Fibroblast of peridontal ligament (primary cell): ENCODE results near the gene RAB36.

Source experiments
- DNase-seq: peaks from one replicate; pipeline ENCODE4 v3.0.0-alpha.2; 2010; ENCODE audit errors: extremely low read depth

RAB36 gene

DNA sequence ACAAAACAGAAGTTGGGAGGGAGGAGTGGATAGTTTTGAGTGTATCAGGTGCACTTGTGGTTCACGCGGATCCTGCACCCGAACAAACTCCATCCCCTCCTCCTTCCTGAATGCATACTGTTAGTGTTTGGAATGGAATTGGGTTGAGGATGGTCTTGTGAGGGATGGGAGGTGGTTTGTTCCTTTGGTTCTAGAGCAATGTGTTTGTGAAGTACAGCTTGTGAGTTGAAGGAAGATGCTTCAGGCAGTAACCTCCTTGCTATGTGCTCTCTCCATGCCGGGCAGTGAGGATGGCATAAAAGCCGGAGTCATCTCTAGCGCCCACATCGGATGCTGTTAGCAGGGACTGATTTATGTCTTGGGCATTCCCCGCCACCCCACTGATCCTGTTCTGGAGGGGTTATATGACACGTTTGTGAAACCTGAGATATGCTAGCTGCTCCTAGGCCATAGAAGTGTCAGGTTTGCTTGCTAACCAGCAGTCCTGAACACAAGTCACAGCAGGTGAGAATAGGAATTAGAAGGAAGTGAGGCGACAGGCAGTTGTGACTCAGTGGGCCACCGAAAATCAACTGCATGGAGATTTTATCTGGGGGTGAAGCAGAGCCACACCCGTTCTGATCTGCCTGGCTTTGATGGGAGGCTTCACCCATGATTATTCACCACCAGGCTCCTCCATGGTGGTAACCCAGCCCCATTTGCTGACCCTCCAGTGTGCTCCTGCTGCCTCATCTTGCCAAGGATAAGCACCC is 37.2 kb downstream of the RAB36 start:
- no peak for DNase-seq

DNA sequence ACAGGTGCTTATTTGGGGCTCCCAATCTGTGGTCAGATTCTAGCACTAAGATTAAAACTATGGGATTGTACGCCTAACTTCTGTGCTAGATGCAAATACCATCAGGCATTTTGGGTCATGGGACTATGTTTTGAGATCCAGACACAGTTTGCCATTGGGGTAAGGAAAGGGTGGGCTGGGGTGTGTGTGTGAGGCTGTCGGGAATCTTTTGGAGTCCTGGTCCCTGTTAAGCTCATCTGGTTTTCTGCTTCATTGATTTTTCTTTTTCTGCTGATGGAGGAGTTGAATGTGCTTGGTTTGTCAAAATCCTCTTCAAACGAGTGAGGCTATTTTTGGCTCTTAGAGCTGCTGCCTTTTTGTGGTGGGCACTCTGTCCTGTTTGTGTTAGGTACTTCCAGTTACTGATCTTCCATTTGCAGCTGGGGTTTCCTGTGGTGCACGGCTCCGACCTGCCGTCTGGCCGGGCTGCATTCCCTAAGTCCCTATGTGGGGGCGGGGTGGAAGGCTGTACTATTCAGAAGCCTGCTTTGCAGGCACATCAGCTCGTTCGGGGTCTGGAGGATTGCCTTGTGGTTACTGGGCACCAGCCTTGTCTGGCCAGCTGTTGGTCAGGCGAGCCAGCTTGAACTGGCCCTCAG is 37.9 kb downstream of the RAB36 start:
- DNase-seq, result peak; percentile 54

DNA sequence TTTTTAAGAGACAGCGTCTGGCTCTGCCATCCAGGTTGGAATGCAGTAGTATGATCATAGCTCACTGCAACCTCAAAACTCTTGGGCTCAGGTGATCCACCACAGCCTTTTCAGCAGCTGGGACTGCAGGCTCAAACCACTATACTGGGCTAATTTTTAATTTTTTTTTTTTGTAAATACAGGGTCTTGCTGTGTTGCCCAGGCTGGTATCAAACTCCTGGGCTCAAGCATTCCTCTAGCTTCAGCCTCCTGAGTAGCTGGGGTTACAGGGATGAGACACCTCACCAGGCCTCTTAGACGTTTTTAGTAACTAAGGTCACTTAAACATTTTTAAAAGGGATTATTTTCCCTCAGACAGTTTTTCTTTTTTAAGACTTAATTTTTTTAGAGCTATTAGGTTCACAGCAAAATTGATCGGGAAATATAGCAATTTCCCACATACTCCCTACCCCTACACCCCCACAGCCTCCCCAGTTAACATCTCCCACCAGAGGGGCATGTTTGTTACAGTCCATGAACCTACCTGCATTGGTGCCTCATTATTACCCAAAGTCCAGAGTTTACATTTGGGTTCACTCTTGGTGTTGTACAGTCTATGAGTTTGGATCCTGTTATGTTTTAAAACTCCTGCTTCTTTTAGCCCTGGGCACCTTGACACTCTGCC is 39.0 kb downstream of the RAB36 start:
- no peak for DNase-seq

DNA sequence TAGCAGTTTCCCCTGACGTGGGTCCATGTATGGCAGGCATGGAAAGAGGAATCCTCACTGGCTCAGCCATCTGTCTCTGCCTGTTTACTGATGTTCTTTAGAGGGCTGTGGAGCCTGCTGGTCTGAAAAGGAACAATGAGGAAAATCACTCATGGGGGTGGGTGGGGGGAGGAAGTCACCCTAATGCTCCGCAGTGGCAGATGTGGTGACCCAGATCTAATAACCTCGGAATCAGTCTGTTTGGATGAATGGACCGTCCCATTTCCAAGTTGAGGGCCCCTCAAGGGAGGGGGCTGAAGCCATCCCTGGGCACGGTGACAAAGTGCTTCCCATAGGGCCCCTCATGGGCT is 39.5 kb downstream of the RAB36 start:
- DNase-seq, result no peak

DNA sequence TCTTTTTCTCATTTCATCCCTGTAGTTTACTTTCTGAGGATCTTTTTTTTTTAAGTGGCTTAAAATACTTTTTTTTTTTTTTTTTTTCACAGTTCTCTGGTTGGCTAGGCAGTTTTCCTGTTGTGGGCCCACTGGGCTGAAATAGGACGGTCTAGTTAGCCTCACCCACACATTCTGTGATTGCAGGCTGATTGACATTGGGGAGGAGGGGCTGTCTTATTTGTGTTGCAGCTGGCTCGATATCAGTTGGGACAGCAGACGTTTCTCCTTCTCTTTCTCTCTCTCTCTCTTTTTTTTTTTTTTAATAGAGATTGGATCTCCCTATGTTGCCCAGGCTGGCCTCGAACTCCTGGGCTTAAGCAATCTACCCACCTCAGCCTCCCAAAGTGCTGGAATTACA is 41.9 kb downstream of the RAB36 start:
- no peak for DNase-seq

DNA sequence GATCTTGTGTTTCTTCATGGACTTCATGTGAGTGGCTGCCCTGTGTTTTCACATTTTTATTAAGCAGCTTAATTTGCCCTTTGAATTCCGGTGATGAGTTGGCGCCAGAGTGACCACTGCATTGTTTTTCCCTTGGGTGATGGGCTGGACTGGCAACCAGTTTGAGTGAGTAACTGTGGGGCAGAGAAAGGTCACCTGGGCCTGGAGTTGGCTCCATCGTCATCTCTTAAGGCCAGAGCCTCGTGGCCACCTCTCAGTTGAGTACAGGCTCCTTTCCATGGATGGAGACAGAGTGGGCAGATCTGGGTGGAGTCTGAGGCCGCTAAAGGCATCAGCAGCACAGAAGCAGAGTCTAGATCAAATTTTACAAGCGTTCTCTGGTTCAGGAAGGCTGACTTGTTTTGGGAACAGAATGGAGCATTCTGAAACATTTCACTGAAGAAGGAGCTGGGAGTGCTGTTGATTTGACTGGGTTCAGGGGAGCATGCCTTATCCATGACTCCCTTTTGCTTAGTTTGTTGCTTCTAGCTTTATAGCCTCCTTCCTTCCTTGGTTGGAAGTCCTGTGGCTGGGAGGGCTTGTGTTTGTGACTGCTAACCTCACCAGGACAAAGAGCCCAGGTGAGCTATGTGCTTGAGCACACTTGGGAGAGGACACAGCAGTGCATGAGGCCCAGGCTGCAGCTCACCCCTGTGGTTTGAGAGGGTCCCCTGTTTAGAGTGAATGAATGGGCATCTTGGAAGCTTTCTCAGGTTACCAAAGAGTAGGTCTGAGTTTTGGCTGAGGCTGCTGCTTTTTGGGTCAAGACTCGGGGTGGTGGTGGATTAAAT is 42.8 kb downstream of the RAB36 start:
- no peak for DNase-seq

DNA sequence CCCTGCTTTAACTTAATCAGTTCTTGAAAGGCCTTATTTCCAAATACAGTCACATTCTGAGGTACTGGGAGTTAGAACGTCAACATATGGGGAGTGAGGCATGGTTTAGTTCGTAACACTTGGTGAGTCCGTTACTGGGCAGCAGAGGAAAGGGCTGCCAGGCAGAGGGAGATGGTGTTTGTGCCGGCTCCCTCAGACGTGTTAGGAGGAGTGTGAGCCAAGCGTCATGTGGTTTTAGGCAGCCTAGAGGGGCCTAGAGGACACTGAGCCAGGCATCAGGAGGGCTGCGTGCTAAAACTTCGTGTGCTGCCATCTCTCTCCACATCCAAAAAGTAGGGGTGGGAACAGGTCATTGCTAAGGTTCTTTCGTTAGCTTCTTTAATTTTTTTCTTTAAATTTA is 45.2 kb downstream of the RAB36 start:
- DNase-seq, result no peak

DNA sequence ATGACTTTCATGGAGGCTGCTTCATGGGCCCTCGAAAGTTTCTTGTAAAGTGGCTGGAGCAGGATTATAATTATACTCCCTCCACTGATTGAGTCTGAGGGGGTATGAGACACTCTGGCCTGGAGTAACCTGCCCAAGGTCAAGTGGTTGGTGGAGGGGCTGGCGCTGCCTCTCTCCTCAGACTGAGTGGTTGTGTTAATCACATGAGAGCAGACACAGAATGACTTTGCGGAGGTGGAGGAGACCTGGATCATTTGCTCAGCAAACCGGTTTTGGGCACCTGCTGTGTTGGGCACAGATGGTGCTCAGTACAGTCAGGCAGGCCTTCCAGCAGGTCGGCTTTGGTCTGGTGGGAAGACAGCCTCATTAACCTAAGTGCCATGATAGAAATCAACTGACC is 46.9 kb downstream of the RAB36 start:
- DNase-seq, result no peak

DNA sequence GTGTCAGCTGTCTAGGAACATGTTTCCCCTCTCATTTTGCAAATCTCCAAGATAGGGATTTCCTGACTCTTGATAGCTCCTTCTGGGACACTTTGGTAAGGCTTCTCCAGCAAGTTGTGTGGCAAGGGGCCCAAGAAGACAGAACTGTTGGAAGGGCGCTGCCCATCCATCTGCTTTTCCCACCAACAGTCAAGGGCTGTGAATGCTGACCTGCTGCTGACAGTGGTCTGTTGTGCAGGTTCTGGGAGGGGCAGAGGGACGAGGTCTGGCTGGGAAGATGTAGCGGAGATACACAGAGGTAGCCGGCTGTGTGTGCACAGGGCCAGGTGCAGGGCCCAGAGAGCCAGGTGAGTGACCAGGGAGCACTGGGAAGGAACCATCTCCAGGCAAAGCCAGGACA is 47.3 kb downstream of the RAB36 start:
- DNase-seq, result no peak

DNA sequence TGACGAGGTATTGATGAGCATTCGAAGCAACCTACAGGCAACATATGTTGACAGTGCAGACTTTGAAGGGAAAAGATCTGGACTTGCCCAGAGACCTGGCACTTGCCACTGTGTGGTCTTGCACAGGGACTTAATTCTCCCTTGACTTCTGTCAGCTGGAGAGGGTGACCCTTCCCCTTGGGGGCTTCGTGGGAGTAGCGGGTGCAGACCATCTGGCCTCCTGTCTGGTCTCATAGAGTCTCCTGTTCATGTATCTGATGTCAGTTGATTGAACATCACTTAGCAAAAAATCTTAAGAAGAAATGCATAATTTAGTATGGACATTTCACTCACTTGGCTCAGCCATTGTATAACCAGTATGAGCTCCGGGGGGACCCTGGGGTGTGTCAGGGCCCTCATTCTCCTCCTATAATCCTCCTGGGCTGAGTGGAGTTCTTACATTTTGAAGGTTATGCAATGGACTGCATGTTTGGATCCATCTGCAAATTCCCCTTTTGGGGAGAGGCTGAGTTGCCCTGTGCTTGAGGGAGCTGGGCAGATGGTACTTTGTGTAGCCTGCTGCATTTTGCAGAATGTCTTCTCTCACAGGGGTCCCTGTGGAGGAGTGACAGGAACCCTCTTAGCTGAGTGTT is 48.0 kb downstream of the RAB36 start:
- DNase-seq, result no peak

DNA sequence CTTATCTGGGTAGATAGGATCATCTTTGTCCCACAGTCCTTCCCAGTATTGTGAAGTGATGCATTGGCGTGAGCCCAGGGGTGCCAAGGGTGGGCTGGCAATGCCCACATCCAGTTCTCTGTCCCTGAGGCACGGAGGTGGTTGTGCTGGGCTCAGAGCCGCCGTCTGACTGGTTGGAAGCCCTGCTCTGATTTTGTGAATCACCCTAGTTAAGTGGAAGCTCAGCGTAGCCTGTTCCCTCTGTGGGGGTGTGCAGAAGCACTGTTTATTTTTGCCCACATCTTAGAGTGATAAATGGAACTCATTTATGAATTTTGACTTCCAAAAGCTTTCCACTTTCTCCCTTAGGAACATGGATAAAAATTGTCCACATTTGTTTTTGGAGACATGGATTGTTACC is 48.6 kb downstream of the RAB36 start:
- peak; percentile 40 for DNase-seq

DNA sequence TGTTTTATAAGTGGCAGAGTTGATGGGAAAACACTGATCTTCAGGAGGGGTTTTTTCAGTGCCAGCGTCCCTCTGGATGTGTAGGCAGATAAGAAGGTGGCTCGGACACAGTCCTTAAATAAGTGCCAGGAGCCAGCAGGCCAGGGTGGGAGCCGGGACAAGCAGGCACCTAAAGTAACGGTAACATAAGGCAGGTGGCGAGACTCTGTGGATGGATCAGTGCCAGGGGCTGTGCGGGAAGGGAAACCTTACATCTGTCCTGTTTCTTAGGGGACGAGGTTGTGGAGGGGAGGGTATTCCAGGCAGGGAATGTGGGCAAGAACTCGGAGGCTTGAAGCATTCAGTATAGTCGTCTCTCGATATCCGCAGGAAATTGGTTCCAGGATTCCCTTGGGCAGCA is 50.9 kb downstream of the RAB36 start:
- no peak for DNase-seq

DNA sequence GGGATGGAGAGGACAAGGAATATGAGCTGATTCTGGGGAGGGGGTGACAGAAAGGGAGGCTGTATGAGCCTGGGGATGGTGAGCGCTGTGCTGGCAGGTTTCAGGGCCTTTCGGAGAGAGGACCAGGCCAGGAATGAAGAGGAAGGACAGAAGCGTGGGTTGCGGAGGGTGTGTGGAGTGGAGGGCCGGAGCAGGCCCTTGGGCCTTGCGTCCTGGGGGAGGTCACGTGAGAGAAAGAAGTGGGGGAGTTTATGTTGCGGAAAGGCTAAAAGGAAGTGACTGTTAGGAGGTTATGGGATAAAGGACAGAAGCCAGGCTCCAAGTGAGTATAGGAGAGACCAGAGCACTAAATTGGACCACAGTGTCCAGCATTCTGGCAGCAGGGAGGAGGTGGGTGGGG is 52.6 kb downstream of the RAB36 start:
- no peak for DNase-seq

DNA sequence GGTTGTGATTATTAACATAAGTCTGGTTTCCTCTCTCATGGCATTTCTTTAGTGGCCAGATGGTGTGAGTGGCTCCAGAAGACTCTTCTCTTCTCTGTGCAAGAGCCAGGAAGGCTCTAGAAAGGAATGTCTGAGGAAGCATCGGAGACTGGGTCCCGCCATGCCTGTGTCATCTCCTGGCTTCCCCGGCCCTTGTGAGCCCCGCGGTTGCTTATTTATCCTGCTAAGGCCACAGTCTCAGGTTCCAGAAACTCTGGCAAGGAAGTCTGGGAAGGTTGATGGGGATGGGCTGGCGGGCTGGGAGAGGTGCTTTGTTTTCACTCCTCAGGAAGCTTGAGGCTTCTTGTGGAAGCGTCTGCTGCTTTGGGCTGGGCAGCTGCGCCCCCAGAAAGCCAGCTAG is 53.9 kb downstream of the RAB36 start:
- no peak for DNase-seq

DNA sequence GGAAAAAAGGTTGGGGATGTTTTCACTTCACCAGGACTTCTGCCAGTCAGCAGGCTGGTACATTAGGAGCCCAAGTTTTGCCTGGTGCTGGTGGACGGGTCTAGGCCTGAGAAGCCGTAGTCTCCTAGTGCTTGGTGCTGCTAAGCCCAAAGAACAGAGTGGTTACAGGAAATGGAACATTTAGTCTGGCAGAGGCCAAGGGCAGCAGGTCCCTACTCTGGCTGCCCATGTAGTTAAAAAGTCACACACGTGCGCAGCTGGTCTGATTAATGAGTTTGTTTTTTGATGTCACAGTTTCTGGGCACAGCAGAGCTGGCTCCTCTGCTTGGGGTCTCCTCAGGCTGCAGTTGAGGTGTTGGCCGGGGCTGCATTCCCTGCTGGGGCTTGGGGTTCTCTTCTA is 55.6 kb downstream of the RAB36 start:
- no peak for DNase-seq

DNA sequence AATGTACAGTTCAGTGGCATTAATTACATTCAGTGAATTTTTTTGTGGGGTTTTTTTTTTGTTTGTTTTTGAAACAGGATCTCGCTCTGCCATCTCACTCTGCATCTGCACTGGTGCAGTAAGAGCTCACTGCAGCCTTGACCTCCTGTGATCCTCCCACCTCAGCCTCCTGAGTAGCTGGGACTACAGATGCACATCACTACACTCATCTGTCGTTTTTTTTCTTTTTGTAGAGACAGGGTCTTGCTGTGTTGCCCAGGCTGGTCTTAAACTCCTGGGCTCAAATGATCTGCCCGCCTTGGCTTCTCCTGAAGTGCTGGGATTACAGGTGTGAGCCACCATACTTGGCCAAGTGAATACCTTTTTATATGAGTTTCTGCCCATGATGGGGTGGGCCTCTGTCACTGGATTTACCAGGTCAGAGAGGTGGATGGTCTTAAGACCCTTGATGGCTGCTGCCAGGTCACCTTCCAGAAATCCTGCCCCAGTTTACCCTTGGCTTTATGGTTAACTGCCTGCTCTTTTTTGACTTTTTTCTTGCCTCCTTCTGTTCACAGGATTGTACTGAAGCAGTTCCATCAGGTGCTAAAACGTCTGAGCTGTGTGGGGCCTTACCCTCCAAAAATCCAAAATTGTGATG is 57.7 kb downstream of the RAB36 start:
- no peak for DNase-seq

DNA sequence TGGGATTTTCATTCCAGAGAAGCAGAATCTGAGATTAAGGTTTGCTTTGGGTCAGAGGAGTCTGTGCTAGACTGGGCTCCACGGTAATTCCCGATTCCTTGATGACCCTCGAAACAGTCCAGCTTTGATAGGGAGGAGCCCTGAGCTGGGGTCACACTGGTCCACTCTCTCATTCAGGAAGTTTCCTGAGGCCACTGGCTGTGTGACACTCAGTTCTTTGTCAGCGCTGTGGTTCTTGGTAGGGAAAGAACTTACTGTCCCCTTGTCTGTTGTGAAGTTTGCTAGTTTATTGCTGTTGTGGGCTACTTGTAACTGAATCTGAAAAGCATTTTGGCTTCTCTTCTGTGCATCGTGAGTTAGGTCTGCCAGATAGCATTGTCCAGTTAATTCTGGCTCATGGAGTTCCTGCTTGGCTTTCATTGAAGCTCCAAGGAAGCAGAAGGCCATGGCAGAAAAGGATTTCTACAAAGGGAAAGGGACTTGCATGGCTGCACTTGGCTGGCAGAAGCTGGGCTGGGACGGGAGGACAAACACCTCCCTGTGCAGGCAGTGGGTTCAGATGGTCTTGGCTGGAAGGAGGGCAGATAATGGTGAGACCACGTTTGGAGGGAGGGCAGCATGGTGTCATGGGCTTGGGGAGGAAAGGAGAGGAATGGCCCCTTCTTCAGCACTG is 58.3 kb downstream of the RAB36 start:
- no peak for DNase-seq

DNA sequence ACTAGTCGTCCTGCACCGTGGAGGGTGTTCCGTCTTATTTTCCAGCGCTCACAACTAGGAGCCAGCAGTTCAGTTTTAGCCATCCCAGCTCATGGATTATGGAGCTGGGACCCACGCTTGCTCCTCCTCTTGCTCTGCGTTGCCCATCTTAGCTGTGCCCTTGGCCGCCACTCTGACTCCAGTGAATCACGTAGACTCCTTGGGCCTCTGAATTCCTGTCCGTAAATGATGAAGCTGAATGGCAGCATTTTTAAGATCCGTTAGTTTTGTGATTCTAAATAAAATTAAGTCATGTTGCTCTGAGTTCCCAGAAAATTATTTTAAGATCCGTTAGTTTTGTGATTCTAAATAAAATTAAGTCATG is 58.8 kb downstream of the RAB36 start:
- no peak for DNase-seq

DNA sequence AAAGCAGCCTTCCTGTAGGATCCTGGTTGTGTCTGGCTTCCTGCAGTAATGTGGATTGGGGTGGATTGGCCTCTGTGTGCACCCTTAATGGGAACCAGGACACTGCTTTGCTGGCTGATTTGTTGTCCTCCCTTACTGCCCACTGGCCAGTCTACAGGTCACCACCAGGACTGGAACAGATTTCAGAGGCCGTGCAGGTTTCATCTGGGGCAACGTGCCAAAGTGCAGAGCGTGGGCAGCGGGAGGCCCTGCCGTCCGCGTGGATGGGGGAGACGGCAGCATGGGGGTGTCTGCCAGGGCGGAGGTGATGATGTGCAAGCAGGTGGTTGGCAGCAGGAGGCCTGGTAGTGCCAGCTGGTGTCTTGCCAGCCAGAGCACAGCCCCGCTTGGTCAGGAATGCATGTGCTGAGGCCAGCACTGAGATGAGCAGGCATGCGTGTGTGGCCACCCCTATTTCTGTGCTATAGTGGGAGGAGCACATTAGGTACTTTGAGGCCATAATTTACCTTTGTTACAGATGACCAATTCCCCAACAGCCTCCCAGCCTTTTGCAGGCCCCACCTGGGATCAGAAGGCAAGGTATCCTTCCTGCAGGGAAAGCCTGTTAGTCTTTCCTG is 59.4 kb downstream of the RAB36 start:
- no peak for DNase-seq

DNA sequence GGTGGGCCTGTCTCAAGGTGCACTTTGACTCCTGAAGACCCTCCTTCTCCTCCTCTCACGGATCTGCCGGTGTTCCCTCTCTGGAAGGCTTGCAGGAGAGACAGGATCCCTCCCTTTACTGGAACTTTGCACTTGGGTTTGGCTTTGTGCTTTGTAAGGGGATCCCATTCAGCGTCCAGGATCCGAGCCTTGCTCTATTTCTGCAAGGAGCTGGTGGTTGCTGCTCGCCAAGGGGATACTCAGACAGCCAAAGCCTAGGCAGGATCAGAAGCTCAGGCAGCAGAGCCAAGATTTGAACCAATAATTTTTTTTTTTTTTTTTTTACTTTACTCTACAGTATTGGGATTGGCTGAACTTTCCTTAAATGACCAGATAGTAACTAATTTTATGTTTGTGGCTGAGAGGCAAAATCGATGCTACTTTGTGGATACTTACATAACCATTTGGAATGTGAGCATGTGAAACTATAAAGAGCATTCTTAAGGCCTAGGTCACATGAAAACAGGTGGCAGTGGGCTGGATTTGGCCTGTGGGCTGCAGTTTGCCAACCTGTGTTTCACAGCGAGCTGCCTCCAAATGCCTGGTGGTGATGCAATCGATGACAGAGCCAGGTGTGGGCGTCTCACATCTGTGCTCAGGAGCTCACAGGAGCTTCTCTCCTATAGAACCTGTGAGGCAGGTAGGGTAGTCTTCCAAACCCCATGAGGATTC is 60.2 kb downstream of the RAB36 start:
- no peak for DNase-seq
